Measurements from ENCODE around the gene CEPT1. TPM values are rescaled to one million over a fixed set of nuclear protein-coding genes. Genes with fewer than 3 reads are reported as not detected.

CEPT1 gene
- total and polyA plus RNA-seq, 2 of the 8 experiments (the other 6 are each of a cell fraction or from before 2014, with no cell fraction given): 18.5 to 28.6 TPM

GRCh38 chr1:111211921-111212320, 71.9 kb downstream of the CEPT1 start (continued):
- TF ChIP-seq, protein P1, sequence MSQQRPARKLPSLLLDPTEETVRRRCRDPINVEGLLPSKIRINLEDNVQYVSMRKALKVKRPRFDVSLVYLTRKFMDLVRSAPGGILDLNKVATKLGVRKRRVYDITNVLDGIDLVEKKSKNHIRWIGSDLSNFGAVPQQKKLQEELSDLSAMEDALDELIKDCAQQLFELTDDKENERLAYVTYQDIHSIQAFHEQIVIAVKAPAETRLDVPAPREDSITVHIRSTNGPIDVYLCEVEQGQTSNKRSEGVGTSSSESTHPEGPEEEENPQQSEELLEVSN (IDR thresholded peaks at IDR 0.05): no peak
- TF ChIP-seq RAD21 (IDR thresholded peaks at IDR 0.05 in 1 of 2, conservative IDR thresholded peaks at IDR 0.05 in 1 of 2; ENCODE audit: low read depth in 2 of 2, low read length in 2 of 2) (no peak), TCF12 (IDR thresholded peaks at IDR 0.05; ENCODE audit: low read depth, low read length) (no peak)
